Activated T-helper 1 cell treated with anti-CD3 and anti-CD28 coated beads, Interleukin-12 subunit alpha, Interleukin-12 subunit beta, Interleukin-2, Interleukin-4 antibody, amounts not matched to agents 30 ng/mL and 10 ng/mL and 1 ng/mL, durations not matched to agents 14 hours and 24 hours and 36 hours (primary cell): ENCODE results near the gene KRTAP10-3. TPM values are rescaled to one million over a fixed set of nuclear protein-coding genes. Genes with fewer than 3 reads are reported as not detected.

Experiments
- DNase-seq: peaks from one replicate; pipeline ENCODE4 v3.0.0; 2021; ENCODE audit warnings: low spot score
- H3K27ac Mint-ChIP-seq: one replicate; pipeline ENCODE4 v1.8.0; 2021; ENCODE audit warnings: mild to moderate bottlenecking, mixed read lengths
- H3K27me3 Mint-ChIP-seq: one replicate; pipeline ENCODE4 v1.8.0; 2022; ENCODE audit warnings: mild to moderate bottlenecking, moderate library complexity, mixed read lengths; ENCODE audit not compliant: insufficient read depth
- H3K36me3 Mint-ChIP-seq: one replicate; pipeline ENCODE4 v1.8.0; 2021; ENCODE audit warnings: low read depth, mixed read lengths
- H3K4me1 Mint-ChIP-seq: one replicate; pipeline ENCODE4 v1.8.0; 2021; ENCODE audit warnings: low read depth, mixed read lengths
- H3K4me3 Mint-ChIP-seq: one replicate; pipeline ENCODE4 v1.8.0; 2021; ENCODE audit warnings: mild to moderate bottlenecking, moderate library complexity, mixed read lengths
- H3K9me3 Mint-ChIP-seq: one replicate; pipeline ENCODE4 v1.8.0; 2021; ENCODE audit warnings: mixed read lengths
- intact Hi-C: fragments of 100-400 bp; cut with micrococcal nuclease; formaldehyde crosslinking; loops from one replicate; pipeline ENCODE4 v1.15.1; 2024
- total RNA-seq: library from RNA; stranded (reverse); gene quantifications from 2 replicates; pipeline ENCODE4 v1.2.3, GENCODE V29; 2022

KRTAP10-3 gene
- total RNA-seq, 1 donor from 2014 or later: not detected

DNA sequence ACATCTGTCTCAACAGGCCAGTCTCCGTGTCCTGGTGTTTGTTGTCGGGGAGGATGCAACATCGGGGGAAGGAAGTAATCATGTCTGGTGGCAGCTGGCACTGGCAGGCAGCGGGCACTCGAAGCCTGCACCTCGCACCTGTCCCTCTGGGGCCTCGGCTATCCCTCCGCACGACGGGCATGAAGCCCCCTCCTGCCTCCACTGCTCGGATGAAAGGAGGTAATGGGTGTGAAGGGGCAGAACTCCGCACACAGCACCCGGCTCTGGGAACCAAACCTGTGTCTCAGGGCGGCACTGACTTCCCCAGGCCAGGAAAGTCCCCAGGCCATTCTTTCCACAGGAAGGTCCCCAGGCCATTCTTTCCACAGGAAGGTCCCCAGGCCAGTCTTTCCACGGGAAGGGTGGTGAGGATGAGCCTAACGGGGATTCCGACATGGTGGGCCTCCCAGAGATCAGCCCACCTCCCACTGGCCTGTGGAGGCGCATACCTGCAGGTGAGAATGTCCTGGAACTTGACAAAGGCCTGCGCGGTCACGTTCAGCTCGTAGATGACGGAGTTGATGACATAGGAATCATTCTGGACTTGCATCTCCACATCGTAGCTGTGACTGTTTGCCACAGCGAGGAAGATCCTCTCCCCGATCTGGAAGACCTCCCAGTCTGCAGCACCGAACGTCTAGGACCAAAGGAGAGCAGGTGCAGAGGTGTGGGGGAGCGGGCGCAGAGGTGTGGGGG, 49.7 kb downstream of the KRTAP10-3 start:
- H3K4me3 Mint-ChIP-seq: no peak overlapping the region
- intact Hi-C loops: no loop called here
- peaks cover 6% of the 10 kb centered on the region for H3K27me3 Mint-ChIP-seq

DNA sequence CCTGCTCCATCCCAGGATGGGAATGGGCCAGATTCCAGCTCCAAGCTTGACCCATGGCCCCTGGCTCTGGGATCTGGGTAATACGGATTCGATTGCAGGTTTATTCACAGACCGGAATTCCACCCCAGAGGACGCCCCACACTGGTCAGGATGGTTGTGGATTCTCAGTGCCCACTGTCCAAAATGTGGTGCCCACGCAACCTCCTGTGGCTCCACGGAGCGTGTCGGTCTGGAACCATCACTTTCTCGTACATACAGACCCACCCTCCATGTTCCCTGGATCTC, 50.2 kb downstream of the KRTAP10-3 start:
- DNase-seq: no peak
- H3K27ac Mint-ChIP-seq: no peak overlapping the region
- H3K4me3 Mint-ChIP-seq: no peak overlapping the region
- H3K4me1 Mint-ChIP-seq: no peaks in the 10 kb centered on the region
- H3K9me3 Mint-ChIP-seq: no peaks in the 10 kb centered on the region
- H3K36me3 Mint-ChIP-seq: no peaks in the 10 kb centered on the region
- H3K27me3 Mint-ChIP-seq: peaks cover 6% of the 10 kb centered on the region
- intact Hi-C loops: no loop called here

More for the DNA sequence above, 49.7 kb downstream of the KRTAP10-3 start:
- H3K9me3 Mint-ChIP-seq: no peaks in the 10 kb centered on the region
- no peaks in the 10 kb centered on the region for H3K4me1 Mint-ChIP-seq
- no peak for DNase-seq
- H3K27ac Mint-ChIP-seq: no peak overlapping the region
- no peaks in the 10 kb centered on the region for H3K36me3 Mint-ChIP-seq

Other genes starting within 250 kb of the KRTAP10-3 start
- gene CFAP410, start 219.4 kb downstream of the KRTAP10-3 start, total RNA-seq: 13.3 and 17.8 TPM in 2 replicates
- gene TRPM2, start 205.2 kb downstream of the KRTAP10-3 start, total RNA-seq: 11.6 and 15.2 TPM in 2 replicates
- 1.8 and 1.9 TPM in 2 replicates for gene LRRC3, start 103.3 kb downstream of the KRTAP10-3 start, total RNA-seq
- not detected in 2 replicates for gene KRTAP10-1, start 18.6 kb downstream of the KRTAP10-3 start, total RNA-seq
- gene KRTAP10-2, start 7.3 kb downstream of the KRTAP10-3 start, total RNA-seq: not detected in 2 replicates
- not detected in 2 replicates for gene KRTAP10-4, start 14.9 kb upstream of the KRTAP10-3 start, total RNA-seq
- gene KRTAP10-5, start 21.8 kb upstream of the KRTAP10-3 start, total RNA-seq: not detected in 2 replicates
- gene KRTAP10-6, start 33.7 kb upstream of the KRTAP10-3 start, total RNA-seq: not detected in 2 replicates
- gene KRTAP10-7, start 41.8 kb upstream of the KRTAP10-3 start, total RNA-seq: not detected in 2 replicates
- not detected in 2 replicates for gene KRTAP10-8, start 53.3 kb upstream of the KRTAP10-3 start, total RNA-seq
- gene KRTAP10-9, start 68.3 kb upstream of the KRTAP10-3 start, total RNA-seq: not detected in 2 replicates
- not detected in 2 replicates for gene KRTAP10-10, start 78.6 kb upstream of the KRTAP10-3 start, total RNA-seq
- not detected in 2 replicates for gene KRTAP10-11, start 87.6 kb upstream of the KRTAP10-3 start, total RNA-seq
- gene KRTAP12-4, start 95.9 kb upstream of the KRTAP10-3 start, total RNA-seq: not detected in 2 replicates
- gene KRTAP12-3, start 99.1 kb upstream of the KRTAP10-3 start, total RNA-seq: not detected in 2 replicates
- gene KRTAP12-2, start 108.1 kb upstream of the KRTAP10-3 start, total RNA-seq: not detected in 2 replicates
- not detected in 2 replicates for gene KRTAP12-1, start 123.4 kb upstream of the KRTAP10-3 start, total RNA-seq
- not detected in 2 replicates for gene KRTAP10-12, start 138.4 kb upstream of the KRTAP10-3 start, total RNA-seq
- gene TSPEAR, start 152.8 kb upstream of the KRTAP10-3 start, total RNA-seq: not detected in 2 replicates
- gene UBE2G2, start 243.0 kb upstream of the KRTAP10-3 start, total RNA-seq: 137 and 151 TPM in 2 replicates